Fibroblast of lung (primary cell): ENCODE measurements around the gene CEP76. TPM values are rescaled to one million over a fixed set of nuclear protein-coding genes. Genes with fewer than 3 reads are reported as not detected.

Experiments
- DNase-seq, 2 donors: peaks; one replicate each; pipeline versions ENCODE4 v3.0.0 to v3.0.0-alpha.2; 2010; ENCODE audit warnings: low read depth in 2 of 2
- H2AFZ ChIP-seq: 2 replicates; pipeline ENCODE4 v1.5.1; 2012; ENCODE audit warnings: low read length, control low read depth, inconsistent platforms
- H3K27ac ChIP-seq: 2 replicates; pipeline ENCODE4 v1.5.1; 2011; ENCODE audit warnings: low read length, control low read depth; ENCODE audit not compliant: insufficient read depth
- H3K27me3 ChIP-seq: 2 replicates; pipeline ENCODE4 v1.5.1; 2011; ENCODE audit warnings: mild to moderate bottlenecking, low read length; ENCODE audit not compliant: control insufficient read depth, insufficient read depth
- H3K36me3 ChIP-seq: 2 replicates; pipeline ENCODE4 v1.5.1; 2011; ENCODE audit warnings: low read length; ENCODE audit not compliant: control insufficient read depth, insufficient read depth
- H3K4me1 ChIP-seq: 2 replicates; pipeline ENCODE4 v1.5.1; 2011; ENCODE audit warnings: low read length; ENCODE audit not compliant: control insufficient read depth, insufficient read depth; ENCODE audit errors: extremely low read depth
- H3K4me2 ChIP-seq: 2 replicates; pipeline ENCODE4 v1.5.1; 2011; ENCODE audit warnings: low read length, control low read depth; ENCODE audit not compliant: insufficient read depth; ENCODE audit errors: extremely low read depth
- H3K4me3 ChIP-seq, 4 experiments: fragments of 200-600 bp in 1 of 4; sonication (generic) in 1 of 4; replicated peaks in 1 of 4; 2 replicates each; pipeline ENCODE4 v1.5.1; 2011 to 2016; ENCODE audit warnings: low read length in 4 of 4, low read depth in 3 of 4, mild to moderate bottlenecking in 3 of 4, control low read depth in 2 of 4, inconsistent platforms in 1 of 4, mixed read lengths in 1 of 4; ENCODE audit not compliant: insufficient read depth in 1 of 4; ENCODE audit errors: control extremely low read depth in 1 of 4
- H3K79me2 ChIP-seq: 2 replicates; pipeline ENCODE4 v1.5.1; 2012; ENCODE audit warnings: mild to moderate bottlenecking, low read length, inconsistent platforms; ENCODE audit not compliant: control insufficient read depth, insufficient read depth
- H3K9ac ChIP-seq: 2 replicates; pipeline ENCODE4 v1.5.1; 2011; ENCODE audit warnings: mild to moderate bottlenecking, low read length, control low read depth; ENCODE audit not compliant: insufficient read depth
- H3K9me3 ChIP-seq: 2 replicates; pipeline ENCODE4 v1.5.1; 2012; ENCODE audit warnings: low read depth, low read length; ENCODE audit not compliant: control insufficient read depth, insufficient read depth
- H4K20me1 ChIP-seq: 2 replicates; pipeline ENCODE4 v1.5.1; 2011; ENCODE audit warnings: low read length; ENCODE audit not compliant: control insufficient read depth, insufficient read depth; ENCODE audit errors: extremely low read depth
- polyA plus RNA-seq, 2 donors: library from polyadenylated mRNA; depleted of rRNA in 1 of 2; stranded (reverse) in 1 of 2; unstranded in 1 of 2; fragments of >200 nt; gene quantifications; 2 replicates each; pipeline ENCODE4 v1.2.1, GENCODE V29; 2011 to 2012; ENCODE audit warnings: missing spikeins in 1 of 2
- total RNA-seq: library from RNA; depleted of rRNA; stranded (reverse); fragments of >200 nt; gene quantifications from 2 replicates; pipeline ENCODE4 v1.2.1, GENCODE V29; 2014
- TF ChIP-seq, protein P1 (sequence below), 2 donors: IDR thresholded peaks in 1 of 2; conservative IDR thresholded peaks in 1 of 2; 1 replicate in 1 of 2; 2 replicates in 1 of 2; pipeline ENCODE4 v1.5.1; 2011 to 2012; ENCODE audit warnings: low read length in 2 of 2, control low read depth in 1 of 2, inconsistent platforms in 1 of 2, low read depth in 1 of 2, mild to moderate bottlenecking in 1 of 2

CEP76 gene
- total and polyA plus RNA-seq, 2 donors (not counting 1 experiment from before 2014, with no cell fraction given): 5.2 to 8.1 TPM

DNA sequence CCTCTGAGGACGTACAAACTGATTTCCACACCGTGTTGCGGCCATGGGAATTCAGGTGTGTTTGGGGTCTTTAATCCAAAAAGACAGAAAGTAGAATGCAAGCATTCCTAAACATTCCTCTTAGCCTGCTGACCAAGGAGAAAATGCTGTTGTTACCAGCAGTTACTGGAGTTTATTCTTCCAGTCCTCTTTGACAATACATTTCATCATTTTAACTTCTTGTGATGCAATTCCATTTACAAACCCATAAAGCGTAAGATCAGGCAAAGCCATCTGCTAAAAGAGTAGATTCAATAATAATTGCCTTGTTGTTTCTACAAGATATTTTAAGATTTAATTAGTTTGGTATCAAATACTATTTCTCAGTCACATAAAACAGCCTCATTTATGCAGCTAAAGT is 77.3 kb downstream of the CEP76 start:
- TF ChIP-seq, protein P1, sequence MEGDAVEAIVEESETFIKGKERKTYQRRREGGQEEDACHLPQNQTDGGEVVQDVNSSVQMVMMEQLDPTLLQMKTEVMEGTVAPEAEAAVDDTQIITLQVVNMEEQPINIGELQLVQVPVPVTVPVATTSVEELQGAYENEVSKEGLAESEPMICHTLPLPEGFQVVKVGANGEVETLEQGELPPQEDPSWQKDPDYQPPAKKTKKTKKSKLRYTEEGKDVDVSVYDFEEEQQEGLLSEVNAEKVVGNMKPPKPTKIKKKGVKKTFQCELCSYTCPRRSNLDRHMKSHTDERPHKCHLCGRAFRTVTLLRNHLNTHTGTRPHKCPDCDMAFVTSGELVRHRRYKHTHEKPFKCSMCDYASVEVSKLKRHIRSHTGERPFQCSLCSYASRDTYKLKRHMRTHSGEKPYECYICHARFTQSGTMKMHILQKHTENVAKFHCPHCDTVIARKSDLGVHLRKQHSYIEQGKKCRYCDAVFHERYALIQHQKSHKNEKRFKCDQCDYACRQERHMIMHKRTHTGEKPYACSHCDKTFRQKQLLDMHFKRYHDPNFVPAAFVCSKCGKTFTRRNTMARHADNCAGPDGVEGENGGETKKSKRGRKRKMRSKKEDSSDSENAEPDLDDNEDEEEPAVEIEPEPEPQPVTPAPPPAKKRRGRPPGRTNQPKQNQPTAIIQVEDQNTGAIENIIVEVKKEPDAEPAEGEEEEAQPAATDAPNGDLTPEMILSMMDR (conservative IDR thresholded peaks at IDR 0.05 in 1 of 2, IDR thresholded peaks at IDR 0.05 in 1 of 2; ENCODE audit: low read depth in 1 of 2, low read length in 2 of 2): no peak

More for the DNA sequence above, 77.3 kb downstream of the CEP76 start:
- Histone ChIP-seq H3K4me3 (no peak overlapping the region), H3K79me2 (peaks cover 2% of the 10 kb centered on the region), H3K27me3 (no peaks in the 10 kb centered on the region), H3K9me3 (no peaks in the 10 kb centered on the region), H3K9ac (no peak overlapping the region), H2AFZ (no peak overlapping the region), H3K27ac (no peak overlapping the region), H3K4me2 (no peak overlapping the region), H4K20me1 (no peaks in the 10 kb centered on the region), H3K4me1 (no peaks in the 10 kb centered on the region), H3K36me3 (no peaks in the 10 kb centered on the region)
- DNase-seq: peak in 1 of 2 donors; percentile 66

Other genes starting within 250 kb of the CEP76 start
- gene SPIRE1, start 44.6 kb downstream of the CEP76 start, total RNA-seq: 28.8 and 31.0 TPM in 2 replicates
- gene SPIRE1, start 44.6 kb downstream of the CEP76 start, polyA plus RNA-seq: 16.5 and 19.0 TPM in 2 replicates
- gene PSMG2, start 319 bp upstream of the CEP76 start, total RNA-seq: 72.8 and 74.5 TPM in 2 replicates
- gene PSMG2, start 319 bp upstream of the CEP76 start, polyA plus RNA-seq: 78.7 and 79.4 TPM in 2 replicates
- 23.6 and 24.1 TPM in 2 replicates for gene PTPN2, start 181.5 kb upstream of the CEP76 start, total RNA-seq
- 18.7 and 23.7 TPM in 2 replicates for gene PTPN2, start 181.5 kb upstream of the CEP76 start, polyA plus RNA-seq
- 40.6 and 43.9 TPM in 2 replicates for gene SEH1L, start 245.3 kb upstream of the CEP76 start, total RNA-seq
- 52.7 and 56.0 TPM in 2 replicates for gene SEH1L, start 245.3 kb upstream of the CEP76 start, polyA plus RNA-seq